ENCODE results near the gene COLEC12.
"Not testable (repeated sequence)": the region's sequence is repeated elsewhere in the genome, so short reads cannot be mapped to it uniquely, and the experiment has no call there.

- TF ChIP-seq CTCF (IDR thresholded peaks at IDR 0.05; ENCODE audit: low read depth, low read length); POLR2A (IDR thresholded peaks at IDR 0.05; ENCODE audit: extremely low read depth, insufficient read length): not testable (repeated sequence)
Observed at GRCh38 chr18:308086-308485, 192.4 kb downstream of the COLEC12 start.
